Hematopoietic multipotent progenitor cell treated with erythropoietin and hydrocortisone succinate and interleukin-3 and kit ligand, for 4 days (in vitro differentiated cells): ENCODE measurements around the gene SLC35A1.
"Not testable (repeated sequence)": the region's sequence is repeated elsewhere in the genome, so short reads cannot be mapped to it uniquely, and the experiment has no call there.

Experiments used
- DNase-seq: peaks from one replicate; pipeline ENCODE4 v3.0.0-alpha.2; 2015

The SLC35A1 gene, protein sequence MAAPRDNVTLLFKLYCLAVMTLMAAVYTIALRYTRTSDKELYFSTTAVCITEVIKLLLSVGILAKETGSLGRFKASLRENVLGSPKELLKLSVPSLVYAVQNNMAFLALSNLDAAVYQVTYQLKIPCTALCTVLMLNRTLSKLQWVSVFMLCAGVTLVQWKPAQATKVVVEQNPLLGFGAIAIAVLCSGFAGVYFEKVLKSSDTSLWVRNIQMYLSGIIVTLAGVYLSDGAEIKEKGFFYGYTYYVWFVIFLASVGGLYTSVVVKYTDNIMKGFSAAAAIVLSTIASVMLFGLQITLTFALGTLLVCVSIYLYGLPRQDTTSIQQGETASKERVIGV

GRCh38 chr6:87472525-87473418 is at the start of gene SLC35A1:
TSS of gene SLC35A1 (plus strand) at chr6:87472974. CDS start at chr6:87473004, 30 bp downstream.
- DNase-seq = peak; percentile 92

DNA sequence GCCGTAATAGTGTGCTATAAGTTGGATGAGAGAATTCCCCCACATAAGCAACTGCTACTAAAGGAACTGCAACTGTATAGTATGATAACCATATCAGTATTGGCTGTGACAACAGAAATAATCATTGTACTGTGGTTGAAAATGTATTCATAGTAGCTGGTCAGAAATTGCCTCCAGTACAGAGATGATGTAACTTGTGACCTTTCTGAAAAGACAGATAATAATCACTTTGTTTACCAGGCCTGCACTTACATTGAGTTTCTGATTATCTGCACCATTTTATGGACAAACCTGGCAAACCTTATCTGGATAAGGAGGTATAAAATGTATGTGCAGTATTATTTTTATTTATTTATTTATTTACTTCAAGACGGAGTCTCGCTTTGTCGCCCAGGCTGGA is 46.0 kb upstream of the SLC35A1 start:
- DNase-seq = no peak

GRCh38 chr6:87430499-87430898 is 42.3 kb upstream of the SLC35A1 start:
- DNase-seq = no peak

GRCh38 chr6:87431263-87431662 is 41.5 kb upstream of the SLC35A1 start:
- no peak for DNase-seq

DNA sequence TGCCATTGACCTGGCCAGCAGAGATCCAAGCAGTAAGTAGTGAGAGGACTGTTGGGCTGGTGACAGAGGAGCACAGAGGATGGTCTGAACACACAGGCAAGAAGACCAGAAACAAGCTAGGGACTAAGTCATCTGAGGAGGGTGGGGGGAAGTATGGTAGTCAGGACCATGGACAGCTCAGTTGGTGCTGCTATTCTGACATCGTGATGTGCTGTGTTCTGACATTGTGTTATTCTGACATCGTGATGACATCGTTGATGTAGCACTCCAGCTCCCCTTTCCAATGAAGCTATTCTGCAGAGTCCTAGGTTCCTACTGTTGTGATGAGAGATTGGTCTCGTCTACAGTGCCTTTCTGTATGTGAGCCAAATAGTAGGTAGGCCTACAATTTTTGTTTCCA is 36.3 kb upstream of the SLC35A1 start:
- DNase-seq = peak; percentile 86

DNA sequence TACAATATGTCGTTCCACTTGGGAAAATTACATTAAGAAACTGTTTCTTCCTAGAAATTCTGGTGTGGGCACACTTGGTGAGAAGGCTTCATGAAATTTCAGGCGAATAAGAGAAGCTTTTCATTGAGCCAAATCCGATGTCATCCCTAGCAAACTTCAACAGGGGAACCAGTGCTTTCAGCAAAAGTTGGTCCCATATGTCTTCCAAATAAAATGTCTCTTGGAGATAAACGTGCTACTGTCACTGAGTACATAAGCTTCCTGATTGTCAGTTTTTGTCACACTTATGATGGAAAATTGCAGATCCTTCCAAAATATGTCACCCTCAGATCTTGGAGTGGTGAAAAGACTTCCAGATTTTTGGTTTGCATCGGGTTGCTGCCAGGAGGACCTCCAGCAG is 31.1 kb upstream of the SLC35A1 start:
- DNase-seq = no peak

DNA sequence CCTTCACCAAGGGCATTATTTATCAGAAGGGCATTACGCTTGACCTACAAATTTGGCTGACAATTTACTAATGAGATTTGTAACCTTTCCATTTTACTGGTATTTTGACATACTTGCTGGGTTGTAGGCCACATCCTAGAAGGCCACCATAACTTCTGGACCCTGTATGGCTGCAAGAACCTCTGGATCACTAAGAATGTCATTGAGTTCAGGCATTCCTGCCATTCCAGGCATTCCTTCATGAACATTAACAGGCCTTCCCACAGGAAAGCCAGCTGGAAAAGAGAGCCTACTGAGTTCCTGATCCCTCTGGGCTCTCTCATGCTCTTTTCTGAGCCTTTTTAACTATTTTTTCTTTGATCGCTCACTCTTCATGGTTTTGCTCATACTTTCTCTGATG is 28.4 kb upstream of the SLC35A1 start:
- no peak for DNase-seq

- no peak for DNase-seq
Observed at GRCh38 chr6:87465051-87465450, 7.7 kb upstream of the SLC35A1 start.

- DNase-seq = peak; percentile 85
Observed at GRCh38 chr6:87473419-87473903, 687 bp downstream of the SLC35A1 start.

DNA sequence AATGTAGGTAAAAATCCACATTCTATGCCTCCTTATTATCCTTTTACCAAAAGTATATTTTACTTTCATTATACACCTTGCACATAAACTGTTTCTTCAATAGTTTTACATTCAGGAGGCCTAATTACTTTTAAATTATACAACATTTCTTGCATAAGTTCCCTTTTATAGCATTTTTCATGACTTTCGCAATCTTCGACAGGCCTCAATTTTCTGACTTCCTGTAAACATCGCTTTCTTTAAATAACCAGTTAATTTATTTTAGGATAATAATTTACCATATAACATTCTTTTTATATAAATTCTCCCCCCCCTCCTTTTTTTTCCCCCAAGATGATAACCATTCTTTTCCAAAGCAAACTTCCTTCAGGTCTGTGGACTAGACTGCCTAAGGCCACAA is 9.2 kb downstream of the SLC35A1 start:
- peak; percentile 63 for DNase-seq

DNA sequence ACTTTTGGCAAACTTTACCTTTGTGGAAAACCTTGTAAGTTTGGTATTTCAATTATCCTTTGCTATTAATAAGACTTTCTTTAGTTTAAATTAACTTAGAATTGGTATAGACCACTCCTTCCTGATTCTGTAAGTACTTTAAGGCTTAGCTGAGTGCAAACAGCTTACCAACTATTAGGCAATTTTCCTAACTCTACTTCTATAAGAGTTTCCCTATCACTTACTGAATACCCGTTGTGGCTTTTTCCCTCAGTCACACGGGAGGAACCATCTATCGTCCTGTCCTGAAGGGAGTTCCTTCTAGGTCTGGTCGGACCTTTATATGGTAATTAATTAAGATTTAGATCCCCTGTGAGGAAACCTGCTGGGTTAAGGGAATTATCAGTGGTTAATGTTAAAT is 9.6 kb downstream of the SLC35A1 start:
- peak; percentile 63 for DNase-seq

DNA sequence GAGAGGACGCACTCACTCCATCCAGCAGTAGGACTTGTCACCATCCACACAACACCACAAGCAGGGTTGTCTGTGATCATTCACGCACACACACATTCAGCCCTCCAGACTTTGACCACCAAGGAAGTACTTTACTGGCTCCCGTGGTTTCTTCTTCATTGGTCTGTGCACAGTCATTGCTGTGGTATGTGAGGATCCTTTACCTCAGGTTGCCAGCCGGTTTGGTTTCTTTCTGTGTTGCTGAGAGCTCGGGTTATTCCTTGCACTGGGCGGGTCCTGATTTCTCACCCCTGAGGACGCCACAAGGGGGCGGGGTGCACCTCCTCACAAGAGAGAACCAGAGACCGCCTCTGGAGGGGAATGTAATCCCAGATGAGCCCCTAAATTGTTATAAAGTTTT is 11.2 kb downstream of the SLC35A1 start:
- DNase-seq = peak; percentile 52

GRCh38 chr6:87484491-87484890 is 11.7 kb downstream of the SLC35A1 start:
- DNase-seq = no peak

DNA sequence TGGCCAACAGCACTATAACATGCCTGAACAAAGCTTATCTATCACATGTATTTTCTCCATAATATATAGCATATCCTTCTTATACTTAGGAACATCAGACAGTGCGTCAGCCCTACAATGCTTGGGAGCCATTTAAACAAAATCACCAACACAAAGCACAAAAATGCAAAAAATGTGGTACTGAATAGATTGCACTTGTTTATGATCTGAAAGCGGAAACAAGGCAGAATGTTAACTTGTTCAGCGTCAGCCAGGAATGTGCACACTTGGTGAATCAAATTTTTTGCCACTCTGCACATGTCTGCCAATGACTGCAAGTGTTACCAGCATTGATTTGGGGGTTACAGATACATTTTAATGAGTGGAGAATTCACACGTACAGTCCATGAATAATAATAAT is 14.8 kb downstream of the SLC35A1 start:
- no peak for DNase-seq

- not testable (repeated sequence) for DNase-seq
Observed at GRCh38 chr6:87489326-87489725, 16.6 kb downstream of the SLC35A1 start.

- no peak for DNase-seq
Observed at GRCh38 chr6:87494761-87495422, 22.1 kb downstream of the SLC35A1 start.

- DNase-seq = no peak
Observed at GRCh38 chr6:87498048-87498447, 25.3 kb downstream of the SLC35A1 start.

GRCh38 chr6:87501809-87502572 is 29.2 kb downstream of the SLC35A1 start:
- no peak for DNase-seq

DNA sequence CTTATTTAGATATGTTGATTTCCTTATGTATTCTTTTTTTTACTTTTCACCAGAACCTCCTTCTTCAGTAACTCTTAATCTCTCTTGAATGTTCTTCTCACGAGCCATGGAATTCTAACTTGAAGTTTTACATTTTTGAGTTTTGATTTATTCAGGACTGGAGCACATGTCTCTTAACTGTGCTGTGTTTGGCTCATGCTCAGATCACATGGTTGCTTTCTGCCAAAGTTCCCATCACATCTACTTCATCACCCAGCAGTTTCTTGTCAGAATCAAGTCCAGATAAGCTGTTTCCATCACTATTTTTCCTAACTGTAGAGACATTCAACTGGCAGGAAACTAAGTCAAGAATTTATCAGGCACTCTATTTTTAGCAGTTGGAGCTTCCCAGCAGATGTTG is 31.7 kb downstream of the SLC35A1 start:
- DNase-seq = no peak

- DNase-seq = peak; percentile 63
Observed at GRCh38 chr6:87514831-87515230, 42.1 kb downstream of the SLC35A1 start.

- DNase-seq = no peak
Observed at GRCh38 chr6:87518453-87518852, 45.7 kb downstream of the SLC35A1 start.

GRCh38 chr6:87522686-87523085 is 49.9 kb downstream of the SLC35A1 start:
- DNase-seq = no peak

GRCh38 chr6:87529221-87529620 is 56.4 kb downstream of the SLC35A1 start:
- no peak for DNase-seq
